Neuronal stem cell (in vitro differentiated cells): ENCODE measurements around the gene PHOSPHO1.

Experiments
- DNase-seq: peaks from one replicate; pipeline ENCODE4 v3.0.0-alpha.2; 2013; ENCODE audit warnings: low spot score
- H2AFZ ChIP-seq: one replicate; pipeline ENCODE4 v1.6.1; 2013; ENCODE audit warnings: mild to moderate bottlenecking, low read length, inconsistent platforms
- H2AK5ac ChIP-seq: 2 replicates; pipeline ENCODE4 v1.6.1; 2013; ENCODE audit warnings: low read depth, mild to moderate bottlenecking, inconsistent platforms, low read length, moderate library complexity, mixed read lengths
- H2BK120ac ChIP-seq: 2 replicates; pipeline ENCODE4 v1.6.1; 2013; ENCODE audit warnings: low read depth, mild to moderate bottlenecking, inconsistent platforms, low read length, moderate library complexity, mixed read lengths
- H2BK12ac ChIP-seq: one replicate; pipeline ENCODE4 v1.6.1; 2013; ENCODE audit warnings: low read length, inconsistent platforms
- H2BK15ac ChIP-seq: 2 replicates; pipeline ENCODE4 v1.6.1; 2013; ENCODE audit warnings: mild to moderate bottlenecking, low read length, inconsistent platforms, mixed read lengths
- H2BK5ac ChIP-seq: one replicate; pipeline ENCODE4 v1.6.1; 2013; ENCODE audit warnings: inconsistent platforms, mild to moderate bottlenecking, low read length, moderate library complexity
- H3K14ac ChIP-seq: one replicate; pipeline ENCODE4 v1.6.1; 2013; ENCODE audit warnings: low read length, inconsistent platforms
- H3K18ac ChIP-seq: 2 replicates; pipeline ENCODE4 v1.6.1; 2013; ENCODE audit warnings: low read length, inconsistent platforms
- H3K23ac ChIP-seq: 2 replicates; pipeline ENCODE4 v1.6.1; 2013; ENCODE audit warnings: low read depth, mild to moderate bottlenecking, mixed read lengths, low read length, inconsistent platforms; ENCODE audit not compliant: poor library complexity
- H3K27ac ChIP-seq: replicated peaks from 3 replicates; pipeline ENCODE4 v1.5.1; 2013; ENCODE audit warnings: low read length, inconsistent platforms
- H3K27me3 ChIP-seq, 3 experiments: 2 replicates each; pipeline ENCODE4 v1.6.1; 2013; ENCODE audit warnings: low read length in 3 of 3, mild to moderate bottlenecking in 2 of 3, inconsistent platforms in 1 of 3, low read depth in 1 of 3, mixed read lengths in 1 of 3, moderate library complexity in 1 of 3; ENCODE audit not compliant: control insufficient read depth in 3 of 3, insufficient read depth in 3 of 3
- H3K36me3 ChIP-seq, 2 donors: replicated peaks in 1 of 2; 2 replicates each; pipeline ENCODE4 v1.6.1; 2013; ENCODE audit warnings: low read length in 2 of 2; ENCODE audit not compliant: control insufficient read depth in 2 of 2, insufficient read depth in 2 of 2
- H3K4ac ChIP-seq: 2 replicates; pipeline ENCODE4 v1.6.1; 2013; ENCODE audit warnings: inconsistent platforms, mild to moderate bottlenecking, low read length, moderate library complexity
- H3K4me1 ChIP-seq, 2 donors: 1 replicate in 1 of 2; 2 replicates in 1 of 2; pipeline ENCODE4 v1.6.1; 2013; ENCODE audit warnings: low read length in 2 of 2, low read depth in 1 of 2; ENCODE audit not compliant: control insufficient read depth in 2 of 2, insufficient read depth in 1 of 2
- H3K4me2 ChIP-seq: one replicate; pipeline ENCODE4 v1.6.1; 2013; ENCODE audit warnings: mild to moderate bottlenecking, low read length, inconsistent platforms; ENCODE audit not compliant: insufficient read depth, poor library complexity, severe bottlenecking
- H3K4me3 ChIP-seq, 2 donors: 2 replicates each; pipeline ENCODE4 v1.5.1; 2013; ENCODE audit warnings: low read length in 2 of 2, mild to moderate bottlenecking in 2 of 2, inconsistent platforms in 1 of 2, moderate library complexity in 1 of 2
- H3K79me1 ChIP-seq: one replicate; pipeline ENCODE4 v1.6.1; 2013; ENCODE audit warnings: low read depth, mild to moderate bottlenecking, inconsistent platforms, low read length, moderate library complexity
- H3K9ac ChIP-seq: one replicate; pipeline ENCODE4 v1.6.1; 2013; ENCODE audit warnings: mild to moderate bottlenecking, low read depth, low read length, inconsistent platforms; ENCODE audit not compliant: poor library complexity
- H3K9me3 ChIP-seq, 2 donors: replicated peaks in 1 of 2; 2 replicates each; pipeline versions ENCODE3 to v1.6.1; 2013; ENCODE audit warnings: low read length in 2 of 2, mild to moderate bottlenecking in 2 of 2, inconsistent platforms in 1 of 2, low read depth in 1 of 2, mixed read lengths in 1 of 2, moderate library complexity in 1 of 2; ENCODE audit not compliant: control insufficient read depth in 2 of 2, insufficient read depth in 1 of 2
- H4K8ac ChIP-seq: one replicate; pipeline ENCODE4 v1.6.1; 2013; ENCODE audit warnings: low read depth, mild to moderate bottlenecking, inconsistent platforms, low read length, moderate library complexity
- H4K91ac ChIP-seq: one replicate; pipeline ENCODE4 v1.6.1; 2013; ENCODE audit warnings: low read length, low read depth, mild to moderate bottlenecking, inconsistent platforms; ENCODE audit not compliant: poor library complexity
- WGBS, 2 donors: extraction: QIAGEN DNeasy Blood & Tissue Kit; methylation state at CpG; one replicate each; pipeline ENCODE4 v1.1.7; 2013; ENCODE audit warnings: missing lambda C conversion rate in 2 of 2, mixed read lengths in 1 of 2; ENCODE audit not compliant: insufficient read length in 2 of 2, insufficient replicate concordance in 1 of 2; ENCODE audit errors: extremely low coverage in 2 of 2; 5-methylcytosine and 5-hydroxymethylcytosine counted together

Gene PHOSPHO1

DNA sequence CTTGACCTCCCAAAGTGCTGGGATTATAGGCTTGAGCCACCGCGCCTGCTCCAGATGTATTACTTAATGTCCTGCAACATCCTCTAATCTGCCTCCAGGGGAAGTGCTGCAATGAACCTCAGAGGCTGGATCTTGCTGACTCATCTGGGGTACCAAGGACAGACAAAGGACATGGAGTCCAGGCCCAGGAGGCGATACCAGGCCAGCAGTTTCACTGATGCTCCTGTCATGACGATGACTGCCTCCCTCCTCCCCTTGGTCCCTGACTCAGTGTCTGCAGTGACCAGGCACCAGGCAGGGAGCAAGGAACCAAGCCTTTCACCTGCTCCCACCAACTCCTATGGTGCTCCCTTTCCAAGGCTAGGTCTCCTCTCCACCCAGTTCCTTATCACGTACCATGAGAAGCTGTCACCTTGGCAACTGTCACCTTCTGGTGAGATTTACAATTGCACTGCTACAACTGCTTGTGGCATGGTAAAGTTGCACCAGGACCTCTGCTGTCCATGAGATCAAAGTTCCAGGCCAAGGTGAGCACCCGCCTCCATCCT is 21.6 kb upstream of the PHOSPHO1 start:
- Histone ChIP-seq H2BK12ac (no peak overlapping the region), H3K23ac (peak overlapping the region; percentile 83), H3K9ac (no peak overlapping the region), H2BK120ac (no peak overlapping the region), H3K4me1 (peaks cover 0 to 3% of the 10 kb centered on the region in 2 donors), H3K4ac (peak overlapping the region; percentile 17), H3K27ac (no peak overlapping the region), H3K9me3 (peaks cover 0 to 3% of the 10 kb centered on the region in 2 donors), H3K27me3 (peaks cover 0 to 6% (median under 1%) of the 10 kb centered on the region in 3 experiments), H3K4me3 (no peak overlapping the region), H3K14ac (no peak overlapping the region), H3K36me3 (peaks cover 0 to 2% of the 10 kb centered on the region in 2 donors), H3K18ac (peak overlapping the region; percentile 19), H2BK15ac (no peak overlapping the region), H4K91ac (peak overlapping the region; percentile 79), H4K8ac (no peak overlapping the region), H2AFZ (no peak overlapping the region), H2BK5ac (no peak overlapping the region), H3K79me1 (no peaks in the 10 kb centered on the region), H2AK5ac (no peak overlapping the region), H3K4me2 (no peak overlapping the region)
- WGBS, 2 donors = no CpG with 5 or more reads among the region's 6 CpGs
- DNase-seq = no peak

DNA sequence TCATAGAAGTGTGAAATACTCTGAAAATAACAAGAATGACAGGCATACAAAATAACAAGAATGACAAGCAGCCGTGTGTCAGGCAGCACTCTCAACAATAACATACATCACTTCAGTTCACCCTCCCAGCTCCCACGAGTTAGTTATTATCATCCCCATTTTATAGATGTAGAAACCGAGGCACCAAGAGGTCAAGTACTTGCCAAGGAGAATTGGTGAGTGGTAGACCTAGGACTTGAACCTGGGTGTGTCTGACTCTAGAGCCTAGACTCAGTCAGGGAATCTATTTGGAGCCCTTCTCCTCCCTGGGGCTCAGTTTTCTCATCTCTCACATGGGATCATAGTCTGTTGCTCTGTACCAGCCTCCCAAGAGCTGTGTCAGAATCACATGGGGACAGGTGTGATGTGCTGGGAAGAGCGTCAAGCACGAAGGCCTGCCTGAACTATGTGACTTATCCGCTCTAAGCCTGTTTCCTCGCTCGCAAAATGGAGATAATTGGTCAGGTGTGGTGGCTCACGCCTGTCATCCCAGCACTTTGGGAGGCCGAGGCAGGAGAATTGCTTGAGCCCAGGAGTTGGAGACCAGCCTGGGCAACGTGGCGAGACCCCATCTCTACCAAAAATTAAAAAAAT is 19.4 kb upstream of the PHOSPHO1 start:
- no peak overlapping the region for H3K18ac ChIP-seq
- no peak overlapping the region for H3K27ac ChIP-seq
- peaks cover 0 to 2% of the 10 kb centered on the region in 2 donors for H3K36me3 ChIP-seq
- no peak overlapping the region for H3K23ac ChIP-seq
- peak overlapping the region; percentile 57 for H2AK5ac ChIP-seq
- H2AFZ ChIP-seq = no peak overlapping the region
- no peak overlapping the region for H3K4me2 ChIP-seq
- WGBS, 2 donors = no CpG with 5 or more reads among the region's 12 CpGs
- peaks cover 0 to 3% of the 10 kb centered on the region in 2 donors for H3K4me1 ChIP-seq
- H3K4me3 ChIP-seq = no peak overlapping the region
- H3K4ac ChIP-seq = no peak overlapping the region
- no peak overlapping the region for H2BK15ac ChIP-seq
- no peak overlapping the region for H3K14ac ChIP-seq
- no peak overlapping the region for H4K8ac ChIP-seq
- H2BK12ac ChIP-seq = no peak overlapping the region
- peaks cover 0 to 3% of the 10 kb centered on the region in 2 donors for H3K9me3 ChIP-seq
- no peak for DNase-seq
- no peak overlapping the region for H2BK120ac ChIP-seq
- H2BK5ac ChIP-seq = no peak overlapping the region
- no peak overlapping the region for H3K9ac ChIP-seq
- peaks cover 0 to 2% (median 0%) of the 10 kb centered on the region in 3 experiments for H3K27me3 ChIP-seq
- H3K79me1 ChIP-seq = no peaks in the 10 kb centered on the region
- no peak overlapping the region for H4K91ac ChIP-seq

- no peak for DNase-seq
- Histone ChIP-seq H3K4ac (peak overlapping the region; percentile 37), H2BK5ac (no peak overlapping the region), H3K79me1 (no peaks in the 10 kb centered on the region), H3K23ac (peak overlapping the region; percentile 73), H3K4me2 (no peak overlapping the region), H3K4me3 (no peak overlapping the region), H2BK120ac (no peak overlapping the region), H4K91ac (no peak overlapping the region), H3K4me1 (peaks cover 0 to 4% of the 10 kb centered on the region in 2 donors), H2AK5ac (peak overlapping the region; percentile 57), H2BK12ac (no peak overlapping the region), H2AFZ (no peak overlapping the region), H2BK15ac (no peak overlapping the region), H4K8ac (no peak overlapping the region), H3K36me3 (peaks cover 0 to 2% of the 10 kb centered on the region in 2 donors), H3K27ac (no peak overlapping the region), H3K9ac (no peak overlapping the region), H3K14ac (peak overlapping the region; percentile 21), H3K27me3 (peaks cover 0 to 2% (median 0%) of the 10 kb centered on the region in 3 experiments), H3K9me3 (peaks cover 0 to 3% of the 10 kb centered on the region in 2 donors), H3K18ac (peak overlapping the region; percentile 76)
- WGBS, 2 donors = no CpG with 5 or more reads among the region's 10 CpGs
These were observed 18.8 kb upstream of the PHOSPHO1 start for GRCh38 chr17:49249292-49249794.

DNA sequence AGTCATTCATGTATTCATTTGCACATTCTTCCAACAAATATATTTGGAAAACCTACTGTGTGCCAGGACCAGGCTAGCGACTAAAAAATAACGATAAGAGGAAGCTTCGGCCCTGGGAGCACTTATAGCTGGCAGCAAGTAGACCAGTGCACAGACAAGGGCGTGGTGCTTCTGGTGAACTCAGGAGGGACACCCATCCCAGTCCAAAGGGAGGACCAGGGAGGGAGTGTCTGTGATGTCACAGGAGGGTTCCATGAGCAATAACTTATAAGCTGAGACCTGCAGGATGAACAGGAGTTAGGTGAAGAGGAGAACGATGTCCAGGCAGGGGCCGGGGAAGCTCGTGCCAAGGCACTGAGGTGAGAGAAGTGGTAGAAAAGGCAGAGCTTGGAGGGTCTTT is 17.4 kb upstream of the PHOSPHO1 start:
- Histone ChIP-seq H2BK5ac (no peak overlapping the region), H3K4me2 (no peak overlapping the region), H3K79me1 (no peaks in the 10 kb centered on the region), H3K23ac (no peak overlapping the region), H4K91ac (no peak overlapping the region), H3K27ac (no peak overlapping the region), H3K4ac (no peak overlapping the region), H3K14ac (no peak overlapping the region), H2AFZ (no peak overlapping the region), H2BK120ac (no peak overlapping the region), H2BK15ac (no peak overlapping the region), H3K9me3 (peaks cover 0 to 3% of the 10 kb centered on the region in 2 donors), H3K4me1 (peaks cover 0 to 4% of the 10 kb centered on the region in 2 donors), H2AK5ac (no peak overlapping the region), H3K27me3 (peaks cover 0 to 2% (median 0%) of the 10 kb centered on the region in 3 experiments), H3K18ac (no peak overlapping the region), H3K4me3 (no peak overlapping the region), H3K9ac (no peak overlapping the region), H2BK12ac (no peak overlapping the region), H3K36me3 (peaks cover 0 to 2% of the 10 kb centered on the region in 2 donors), H4K8ac (no peak overlapping the region)
- WGBS, 2 donors = no CpG with 5 or more reads among the region's 7 CpGs
- no peak for DNase-seq
